IMR-90 (cell line): ENCODE results near the gene COQ2. TPM values are rescaled to one million over a fixed set of nuclear protein-coding genes. Genes with fewer than 3 reads are reported as not detected.

Source experiments
- BHLHE40 ChIP-seq: fragments of 150-350 bp; IDR thresholded peaks from 2 replicates; pipeline ENCODE4 v1.6.1; 2016; ENCODE audit warnings: mild to moderate bottlenecking, low read depth, low read length
- CHD1 ChIP-seq: IDR thresholded peaks from 2 replicates; pipeline ENCODE4 v1.6.1; 2012; ENCODE audit warnings: low read depth, low read length, improper control_type of control experiment
- ELK1 ChIP-seq: fragments of 150-350 bp; IDR thresholded peaks from 2 replicates; pipeline ENCODE4 v1.6.1; 2016; ENCODE audit warnings: low read depth, mild to moderate bottlenecking, low read length, moderate library complexity, borderline replicate concordance
- MAFK ChIP-seq: IDR thresholded peaks from 2 replicates; pipeline ENCODE4 v1.6.1; 2012; ENCODE audit warnings: low read depth, low read length, improper control_type of control experiment
- MAZ ChIP-seq: IDR thresholded peaks from 2 replicates; pipeline ENCODE4 v1.6.1; 2012; ENCODE audit warnings: low read depth, mild to moderate bottlenecking, low read length, improper control_type of control experiment, moderate library complexity, borderline replicate concordance
- NFE2L2 ChIP-seq: fragments of 150-350 bp; IDR thresholded peaks from 2 replicates; pipeline ENCODE4 v1.6.1; 2016; ENCODE audit warnings: low read depth, mild to moderate bottlenecking, low read length
- RFX5 ChIP-seq: IDR thresholded peaks from 2 replicates; pipeline ENCODE4 v1.8.0; 2012; ENCODE audit warnings: low read depth, mild to moderate bottlenecking, low read length, moderate library complexity
- polyA plus RNA-seq, 3 experiments: library from polyadenylated mRNA; depleted of rRNA; stranded (reverse); fragments of >200 nt; gene quantifications; 2 replicates each; pipeline ENCODE4 v1.2.3, GENCODE V29; 2012; ENCODE audit warnings: low replicate concordance in 1 of 3
- total RNA-seq: library from RNA; depleted of rRNA; stranded (reverse); fragments of >200 nt; gene quantifications from 2 replicates; pipeline ENCODE4 v1.2.3, GENCODE V29; 2012

Gene COQ2
- total and polyA plus RNA-seq, 2 of the 4 experiments (the other 2 are of a cell fraction) = 7.3 to 7.4 TPM

- no peak for TF ChIP-seq ELK1
- TF ChIP-seq CHD1 = no peak; the same call in 1 of the 2 replicates
- no peak for TF ChIP-seq MAFK
- TF ChIP-seq MAZ = peak; percentile 49; the same call in 1 of the 2 replicates
- TF ChIP-seq RFX5 = no peak
- no peak for TF ChIP-seq NFE2L2
- TF ChIP-seq BHLHE40 = no peak; the same call in 1 of the 2 replicates
These were observed at the start of gene COQ2 (continued) for GRCh38 chr4:83284193-83285054.
